Activated T-cell treated with anti-CD3 and anti-CD28 coated beads for 24 hours (primary cell): ENCODE results near the gene APAF1.

ENCODE experiments used
- DNase-seq: peaks from one replicate; pipeline ENCODE4 v3.0.0-alpha.2; 2020; ENCODE audit warnings: low read depth

The APAF1 gene

GRCh38 chr12:98758331-98758730 lies 113.2 kb downstream of the APAF1 start:
- no peak for DNase-seq

GRCh38 chr12:98763656-98764055 lies 118.6 kb downstream of the APAF1 start:
- no peak for DNase-seq

- DNase-seq, result no peak
These were observed 122.2 kb downstream of the APAF1 start for GRCh38 chr12:98767248-98767647.

GRCh38 chr12:98769068-98769467 lies 124.0 kb downstream of the APAF1 start:
- DNase-seq, result no peak

- DNase-seq, result no peak
These were observed 125.1 kb downstream of the APAF1 start for GRCh38 chr12:98770230-98770629.

- no peak for DNase-seq
These were observed 127.0 kb downstream of the APAF1 start for GRCh38 chr12:98771811-98772752.

- no peak for DNase-seq
These were observed 127.7 kb downstream of the APAF1 start for GRCh38 chr12:98772818-98773217.

- no peak for DNase-seq
These were observed 135.2 kb downstream of the APAF1 start for GRCh38 chr12:98780261-98780660.

- DNase-seq, result no peak
These were observed 138.3 kb downstream of the APAF1 start for GRCh38 chr12:98783420-98783819.
